OCI-LY3 (cell line): Measurements from ENCODE around the gene MRPL39.

Experiments used
- CTCF ChIP-seq: fragments of 200-600, 300-600 bp; sonication (generic); IDR thresholded peaks from 2 replicates; pipeline ENCODE4 v1.5.1; 2014; ENCODE audit warnings: antibody characterized with exemption, low read length, low read depth
- EZH2phosphoT487 ChIP-seq: fragments of 200-600 bp; shearing (Covaris generic); IDR thresholded peaks from 2 replicates; pipeline ENCODE4 v1.6.1; 2018; ENCODE audit warnings: antibody characterized with exemption, mixed run types, low read depth

- TF ChIP-seq CTCF (no peak), EZH2phosphoT487 (no peak)
These were observed 21.0 kb downstream of the MRPL39 start for GRCh38 chr21:25586326-25586725.
